ENCODE measurements around the gene ITGAX. TPM values are rescaled to one million over a fixed set of nuclear protein-coding genes. Genes with fewer than 3 reads are reported as not detected.

The ITGAX gene
- total RNA-seq, 1 experiment from 2014 or later: not detected

DNA sequence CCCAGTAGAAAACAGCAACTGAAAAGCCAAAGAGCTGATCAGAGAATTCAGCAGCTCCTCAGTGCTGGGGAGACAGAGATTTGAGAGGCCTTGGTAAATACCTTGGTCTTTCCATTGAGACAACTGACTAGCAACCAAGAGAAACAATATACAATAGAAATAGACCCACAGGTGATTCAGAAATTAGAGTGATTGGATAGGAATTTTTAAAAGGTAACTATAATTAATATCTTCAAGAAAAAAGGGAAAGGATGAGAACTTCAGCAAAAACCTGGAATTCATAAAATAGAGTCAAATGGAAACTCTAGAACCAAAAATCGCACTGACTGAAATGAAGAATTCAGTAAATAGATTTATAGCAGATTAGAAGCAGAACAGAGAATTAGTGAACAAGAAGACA is 32.5 kb upstream of the ITGAX start:
- no peak for DNase-seq
- TF ChIP-seq, protein P1, sequence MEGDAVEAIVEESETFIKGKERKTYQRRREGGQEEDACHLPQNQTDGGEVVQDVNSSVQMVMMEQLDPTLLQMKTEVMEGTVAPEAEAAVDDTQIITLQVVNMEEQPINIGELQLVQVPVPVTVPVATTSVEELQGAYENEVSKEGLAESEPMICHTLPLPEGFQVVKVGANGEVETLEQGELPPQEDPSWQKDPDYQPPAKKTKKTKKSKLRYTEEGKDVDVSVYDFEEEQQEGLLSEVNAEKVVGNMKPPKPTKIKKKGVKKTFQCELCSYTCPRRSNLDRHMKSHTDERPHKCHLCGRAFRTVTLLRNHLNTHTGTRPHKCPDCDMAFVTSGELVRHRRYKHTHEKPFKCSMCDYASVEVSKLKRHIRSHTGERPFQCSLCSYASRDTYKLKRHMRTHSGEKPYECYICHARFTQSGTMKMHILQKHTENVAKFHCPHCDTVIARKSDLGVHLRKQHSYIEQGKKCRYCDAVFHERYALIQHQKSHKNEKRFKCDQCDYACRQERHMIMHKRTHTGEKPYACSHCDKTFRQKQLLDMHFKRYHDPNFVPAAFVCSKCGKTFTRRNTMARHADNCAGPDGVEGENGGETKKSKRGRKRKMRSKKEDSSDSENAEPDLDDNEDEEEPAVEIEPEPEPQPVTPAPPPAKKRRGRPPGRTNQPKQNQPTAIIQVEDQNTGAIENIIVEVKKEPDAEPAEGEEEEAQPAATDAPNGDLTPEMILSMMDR (IDR thresholded peaks at IDR 0.05; ENCODE audit: insufficient read depth in 1 of 2, low read depth in 1 of 2, low read length in 1 of 2, severe bottlenecking in 1 of 2, unreplicated experiment in 1 of 2): no peak
- H3K36me3 Mint-ChIP-seq (ENCODE audit: insufficient read depth, unreplicated experiment): no peaks in the 10 kb centered on the region
- no peak overlapping the region for H3K4me3 Mint-ChIP-seq (ENCODE audit: unreplicated experiment)
- peaks cover 34% of the 10 kb centered on the region for H3K9me3 Mint-ChIP-seq (ENCODE audit: unreplicated experiment)
- Histone ChIP-seq H3K36me3 (ENCODE audit: control insufficient read depth, insufficient read depth, low read length) (no peaks in the 10 kb centered on the region), H3K9me3 (0 out of 2 replicates have a peak, but pooled peaks cover 9% of the 10 kb centered on the region), H3K4me3 (ENCODE audit: low read depth, low read length) (no peak overlapping the region), H3K27me3 (replicated peaks; ENCODE audit: control insufficient read depth, insufficient read depth, low read length) (no peaks in the 10 kb centered on the region), H3K4me1 (no peaks in the 10 kb centered on the region)
- intact Hi-C loops (cut with micrococcal nuclease; ENCODE audit: unreplicated experiment): no loop called here
- ChIA-PET CTCF (no interaction called here), POLR2A (no interaction called here)
- BruUV-seq (replicated peaks): no TSS peak
- peaks cover 16% of the 10 kb centered on the region for H3K27me3 Mint-ChIP-seq (ENCODE audit: insufficient read depth, unreplicated experiment)
- H3K4me1 Mint-ChIP-seq (ENCODE audit: low read depth, unreplicated experiment): no peaks in the 10 kb centered on the region
- no peak overlapping the region for H3K27ac Mint-ChIP-seq (ENCODE audit: unreplicated experiment)

DNA sequence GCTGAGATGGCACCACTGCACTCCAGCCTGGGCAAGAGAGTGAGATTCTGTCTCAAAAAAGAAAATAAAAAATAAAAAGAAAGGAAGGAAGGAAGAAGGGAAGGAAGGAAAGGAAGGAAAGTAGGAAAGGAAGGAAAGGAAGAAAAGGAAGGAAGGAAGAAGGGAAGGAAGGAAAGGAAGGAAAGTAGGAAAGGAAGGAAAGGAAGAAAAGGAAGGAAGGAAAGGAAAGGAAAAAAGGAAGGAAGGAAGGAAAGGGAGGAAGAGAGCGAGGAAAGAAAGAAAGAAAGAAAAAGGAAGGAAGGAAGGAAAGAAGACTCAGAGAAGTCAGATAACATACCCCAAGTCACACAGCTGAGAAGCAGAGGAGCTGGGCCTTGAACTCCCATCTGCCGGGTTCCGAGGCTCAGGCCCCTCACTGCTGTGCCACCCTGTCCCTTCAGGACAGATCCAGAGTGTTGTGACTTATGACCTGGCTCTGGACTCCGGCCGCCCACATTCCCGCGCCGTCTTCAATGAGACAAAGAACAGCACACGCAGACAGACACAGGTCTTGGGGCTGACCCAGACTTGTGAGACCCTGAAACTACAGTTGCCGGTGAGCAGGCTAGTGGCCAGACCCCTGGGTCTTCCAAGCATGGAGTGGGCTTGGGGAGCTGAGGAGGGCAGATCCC is 30.9 kb upstream of the ITGAX start:
- no peak for DNase-seq
- intact Hi-C loops (cut with micrococcal nuclease; ENCODE audit: unreplicated experiment): no loop called here
- no TSS peak for BruUV-seq (replicated peaks)
- ChIA-PET POLR2A (no interaction called here), CTCF (no interaction called here)
- peaks cover 6% of the 10 kb centered on the region for H3K36me3 Mint-ChIP-seq (ENCODE audit: insufficient read depth, unreplicated experiment)
- H3K4me1 Mint-ChIP-seq (ENCODE audit: low read depth, unreplicated experiment): no peaks in the 10 kb centered on the region
- peaks cover 21% of the 10 kb centered on the region for H3K27me3 Mint-ChIP-seq (ENCODE audit: insufficient read depth, unreplicated experiment)
- peaks cover 34% of the 10 kb centered on the region for H3K9me3 Mint-ChIP-seq (ENCODE audit: unreplicated experiment)
- no peak overlapping the region for H3K27ac Mint-ChIP-seq (ENCODE audit: unreplicated experiment)
- H3K27me3 ChIP-seq (replicated peaks; ENCODE audit: control insufficient read depth, insufficient read depth, low read length): no peaks in the 10 kb centered on the region
- no peak overlapping the region for H3K4me3 ChIP-seq (ENCODE audit: low read depth, low read length)
- no peaks in the 10 kb centered on the region for H3K4me1 ChIP-seq
- TF ChIP-seq, protein P1 (IDR thresholded peaks at IDR 0.05; ENCODE audit: insufficient read depth in 1 of 2, low read depth in 1 of 2, low read length in 1 of 2, severe bottlenecking in 1 of 2, unreplicated experiment in 1 of 2): no peak
- H3K36me3 ChIP-seq (ENCODE audit: control insufficient read depth, insufficient read depth, low read length): no peaks in the 10 kb centered on the region
- H3K4me3 Mint-ChIP-seq (ENCODE audit: unreplicated experiment): no peak overlapping the region
- H3K9me3 ChIP-seq: 0 out of 2 replicates have a peak, but pooled peaks cover 4% of the 10 kb centered on the region

DNA sequence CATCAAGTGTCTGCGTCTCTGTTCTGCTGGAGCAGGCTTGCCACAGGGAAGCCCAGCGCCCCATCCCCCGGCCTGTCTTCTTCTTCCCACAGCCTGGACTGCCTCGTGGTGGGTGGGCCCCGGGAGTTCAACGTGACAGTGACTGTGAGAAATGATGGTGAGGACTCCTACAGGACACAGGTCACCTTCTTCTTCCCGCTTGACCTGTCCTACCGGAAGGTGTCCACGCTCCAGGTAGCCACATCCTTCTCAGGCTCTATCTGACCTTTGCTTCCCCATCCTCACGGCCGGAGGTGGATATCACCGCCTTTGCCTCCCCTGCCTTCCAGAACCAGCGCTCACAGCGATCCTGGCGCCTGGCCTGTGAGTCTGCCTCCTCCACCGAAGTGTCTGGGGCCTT is 29.8 kb upstream of the ITGAX start:
- Histone ChIP-seq H3K9me3 (0 out of 2 replicates have a peak, but pooled peaks cover 4% of the 10 kb centered on the region), H3K4me1 (no peaks in the 10 kb centered on the region), H3K27me3 (replicated peaks; ENCODE audit: control insufficient read depth, insufficient read depth, low read length) (no peaks in the 10 kb centered on the region), H3K4me3 (ENCODE audit: low read depth, low read length) (no peak overlapping the region), H3K36me3 (ENCODE audit: control insufficient read depth, insufficient read depth, low read length) (no peaks in the 10 kb centered on the region)
- POLR2A ChIA-PET: no interaction called here
- TF ChIP-seq, protein P1 (IDR thresholded peaks at IDR 0.05; ENCODE audit: insufficient read depth in 1 of 2, low read depth in 1 of 2, low read length in 1 of 2, severe bottlenecking in 1 of 2, unreplicated experiment in 1 of 2): no peak
- H3K27ac Mint-ChIP-seq (ENCODE audit: unreplicated experiment): no peak overlapping the region
- intact Hi-C loops (cut with micrococcal nuclease; ENCODE audit: unreplicated experiment): no loop called here
- no peak for DNase-seq
- peaks cover 34% of the 10 kb centered on the region for H3K9me3 Mint-ChIP-seq (ENCODE audit: unreplicated experiment)
- H3K36me3 Mint-ChIP-seq (ENCODE audit: insufficient read depth, unreplicated experiment): peaks cover 6% of the 10 kb centered on the region
- CTCF ChIA-PET: interaction anchor here (0.5 kb wide), 1 partner anchor 32 kb away, joined by 3 read pairs; no protein-coding TSS in a partner anchor
- BruUV-seq (replicated peaks): no TSS peak
- no peaks in the 10 kb centered on the region for H3K4me1 Mint-ChIP-seq (ENCODE audit: low read depth, unreplicated experiment)
- no peak overlapping the region for H3K4me3 Mint-ChIP-seq (ENCODE audit: unreplicated experiment)
- H3K27me3 Mint-ChIP-seq (ENCODE audit: insufficient read depth, unreplicated experiment): peaks cover 21% of the 10 kb centered on the region
